ENCODE results near the gene AKAP5. TPM values are rescaled to one million over a fixed set of nuclear protein-coding genes. Genes with fewer than 3 reads are reported as not detected.

The AKAP5 gene
- polyA plus RNA-seq, 3 donors = not detected

DNA sequence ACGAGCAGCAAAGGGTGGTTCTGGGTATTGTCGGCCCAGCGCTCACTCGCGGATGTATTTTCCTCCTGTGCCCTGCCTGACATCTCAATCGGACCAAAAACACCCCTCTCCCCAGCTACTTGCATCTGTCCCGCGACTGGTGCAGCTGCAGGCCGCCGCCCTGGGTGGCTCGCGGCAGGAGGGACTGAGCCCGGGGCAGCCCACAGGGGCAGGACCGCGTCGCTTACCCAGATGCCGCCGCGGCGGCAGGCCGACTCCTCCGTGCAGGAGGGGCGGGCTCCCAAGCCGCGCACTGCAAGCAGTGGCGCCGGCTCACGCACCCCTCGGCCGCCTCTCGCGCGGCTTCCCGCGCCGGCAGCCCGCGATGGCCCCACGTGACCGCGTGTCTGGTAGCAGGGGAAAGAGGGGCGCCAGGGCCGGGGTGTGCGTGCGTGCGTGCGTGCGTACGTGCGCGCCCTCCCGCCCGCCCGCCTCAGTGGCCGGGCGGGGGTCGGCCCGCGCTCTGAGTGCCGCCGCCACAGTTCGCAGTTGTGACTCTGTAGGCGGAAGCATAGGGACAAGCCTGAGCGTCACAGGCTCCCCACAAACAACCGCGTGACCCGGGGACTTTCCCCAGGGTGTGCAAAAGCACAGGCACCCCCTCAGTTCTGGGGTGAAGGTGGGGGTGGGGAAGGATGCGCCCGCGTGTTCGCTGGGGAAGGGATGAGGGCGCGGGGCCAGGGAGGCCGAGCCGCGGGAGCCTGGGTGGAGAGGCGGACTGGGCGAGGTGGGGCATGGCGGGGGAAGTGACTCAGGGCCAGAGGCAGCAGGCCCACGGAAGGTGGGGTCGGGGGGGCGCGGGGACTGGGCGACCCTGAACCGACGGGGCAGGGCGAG, 38.4 kb downstream of the AKAP5 start, which contains the start of gene ZBTB25:
TSS of gene ZBTB25 (minus strand) at position 405 of the 876 bp plus-strand sequence. CDS start 13,305 bp downstream, outside the sequence.
- DNase-seq = peak; percentile 90 to 98 (median 95)
- TF ChIP-seq, protein P1, sequence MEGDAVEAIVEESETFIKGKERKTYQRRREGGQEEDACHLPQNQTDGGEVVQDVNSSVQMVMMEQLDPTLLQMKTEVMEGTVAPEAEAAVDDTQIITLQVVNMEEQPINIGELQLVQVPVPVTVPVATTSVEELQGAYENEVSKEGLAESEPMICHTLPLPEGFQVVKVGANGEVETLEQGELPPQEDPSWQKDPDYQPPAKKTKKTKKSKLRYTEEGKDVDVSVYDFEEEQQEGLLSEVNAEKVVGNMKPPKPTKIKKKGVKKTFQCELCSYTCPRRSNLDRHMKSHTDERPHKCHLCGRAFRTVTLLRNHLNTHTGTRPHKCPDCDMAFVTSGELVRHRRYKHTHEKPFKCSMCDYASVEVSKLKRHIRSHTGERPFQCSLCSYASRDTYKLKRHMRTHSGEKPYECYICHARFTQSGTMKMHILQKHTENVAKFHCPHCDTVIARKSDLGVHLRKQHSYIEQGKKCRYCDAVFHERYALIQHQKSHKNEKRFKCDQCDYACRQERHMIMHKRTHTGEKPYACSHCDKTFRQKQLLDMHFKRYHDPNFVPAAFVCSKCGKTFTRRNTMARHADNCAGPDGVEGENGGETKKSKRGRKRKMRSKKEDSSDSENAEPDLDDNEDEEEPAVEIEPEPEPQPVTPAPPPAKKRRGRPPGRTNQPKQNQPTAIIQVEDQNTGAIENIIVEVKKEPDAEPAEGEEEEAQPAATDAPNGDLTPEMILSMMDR (IDR thresholded peaks at IDR 0.05) = no peak
- Mint-ChIP-seq H3K36me3 (peaks cover 0 to 11% of the 10 kb centered on the region in 2 donors), H3K9me3 (no peaks in the 10 kb centered on the region), H3K4me1 (peaks cover 58% of the 10 kb centered on the region), H3K4me3 (peak within 1 kb of the TSS; percentile 96), H3K27me3 (ENCODE audit: low read depth in 3 of 3) (no peaks in the 10 kb centered on the region), H3K27ac (peak within 1 kb of the TSS; percentile 97 to 99 (median 99))
- intact Hi-C loops (cut with micrococcal nuclease) = loop anchor here in 1 of 2 donors (10.0 kb wide), 1 partner anchor 151 kb away; no protein-coding TSS in a partner anchor
- Histone ChIP-seq H3K36me3 (replicated peaks in 1 of 2; ENCODE audit: control insufficient read depth in 1 of 2, insufficient read depth in 2 of 2, low read length in 2 of 2) (no peaks in the 10 kb centered on the region), H3K4me3 (replicated peaks in 1 of 3; ENCODE audit: low read depth in 2 of 3, low read length in 3 of 3) (peak within 1 kb of the TSS; percentile 49 to 91 (median 87)), H3K9ac (ENCODE audit: insufficient read depth, low read length, poor library complexity, severe bottlenecking) (peak within 1 kb of the TSS; percentile 99), H3K27ac (ENCODE audit: low read depth in 1 of 2, low read length in 2 of 2) (peak within 1 kb of the TSS; percentile 99), H2AFZ (ENCODE audit: insufficient read depth, low read depth, low read length, poor library complexity, severe bottlenecking) (peak within 1 kb of the TSS; percentile 95), H4K20me1 (ENCODE audit: insufficient read depth, low read length) (peaks cover 37% of the 10 kb centered on the region), H3K4me1 (ENCODE audit: control insufficient read depth in 1 of 2, insufficient read depth in 2 of 2, low read length in 2 of 2) (peaks cover 49 to 67% of the 10 kb centered on the region in 2 donors), H3K9me3 (replicated peaks in 1 of 2; ENCODE audit: control insufficient read depth in 1 of 2, insufficient read depth in 1 of 2, low read length in 2 of 2) (no peaks in the 10 kb centered on the region), H3K27me3 (ENCODE audit: control insufficient read depth in 2 of 2, insufficient read depth in 2 of 2, low read length in 2 of 2) (no peaks in the 10 kb centered on the region), H3K79me2 (ENCODE audit: insufficient read depth, low read length) (peaks cover 68% of the 10 kb centered on the region), H3K4me2 (replicated peaks; ENCODE audit: extremely low read depth, low read length, poor library complexity, severe bottlenecking) (peak within 1 kb of the TSS; percentile 91)
- WGBS (ENCODE audit: insufficient coverage) = under 1% methylated on average over 84 of the region's 87 CpGs

DNA sequence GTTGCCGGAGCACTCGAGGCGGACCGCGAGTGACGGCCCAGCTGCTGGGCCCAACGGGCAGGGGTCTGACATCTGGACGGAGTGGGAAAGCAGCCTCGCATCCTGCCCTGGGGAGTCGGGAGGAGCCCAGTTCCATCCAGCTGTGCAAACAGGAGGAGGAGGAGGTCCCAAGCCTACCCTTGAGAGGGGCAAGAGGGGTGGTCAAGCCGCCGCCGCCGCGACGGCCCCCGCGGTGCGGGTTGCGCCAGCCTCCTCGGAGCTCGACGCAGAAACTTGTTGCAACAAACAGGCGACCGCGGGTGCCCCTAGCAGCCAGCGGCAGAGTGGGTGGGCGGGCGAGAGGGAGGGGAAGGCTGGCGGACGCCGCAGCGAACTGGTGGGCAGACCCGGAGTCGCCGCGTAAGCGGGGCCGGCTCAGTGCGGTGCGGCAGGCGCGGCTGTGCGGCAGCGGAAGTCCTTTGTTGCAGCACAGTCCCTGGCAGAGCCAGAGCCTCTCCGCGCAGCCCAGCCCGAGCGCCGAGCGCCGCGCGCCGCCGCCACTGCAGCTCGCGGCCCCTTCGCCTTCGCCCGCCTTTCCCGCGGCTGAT, 39.1 kb downstream of the AKAP5 start, which contains the start of gene ZBTB1:
TSS of gene ZBTB1 (plus strand) at position 461 of the 587 bp plus-strand sequence. CDS start 16,735 bp downstream, outside the sequence.
- H3K36me3 ChIP-seq (replicated peaks in 1 of 2; ENCODE audit: control insufficient read depth in 1 of 2, insufficient read depth in 2 of 2, low read length in 2 of 2) = no peaks in the 10 kb centered on the region
- H3K4me3 ChIP-seq (replicated peaks in 1 of 3; ENCODE audit: low read depth in 2 of 3, low read length in 3 of 3) = peak within 1 kb of the TSS; percentile 49 to 87 (median 66)
- H3K4me2 ChIP-seq (replicated peaks; ENCODE audit: extremely low read depth, low read length, poor library complexity, severe bottlenecking) = peak within 1 kb of the TSS; percentile 91
- peak within 1 kb of the TSS; percentile 49 for H2AFZ ChIP-seq (ENCODE audit: insufficient read depth, low read depth, low read length, poor library complexity, severe bottlenecking)
- Mint-ChIP-seq H3K27me3 (ENCODE audit: low read depth in 3 of 3) (peaks cover 0 to 2% (median 2%) of the 10 kb centered on the region in 3 donors), H3K9me3 (no peaks in the 10 kb centered on the region), H3K4me3 (peak within 1 kb of the TSS; percentile 96 to 98), H3K36me3 (peaks cover 0 to 5% of the 10 kb centered on the region in 2 donors), H3K4me1 (peaks cover 65% of the 10 kb centered on the region), H3K27ac (peak within 1 kb of the TSS; percentile 97 to 99 (median 99))
- H3K27ac ChIP-seq (ENCODE audit: low read depth in 1 of 2, low read length in 2 of 2) = peak within 1 kb of the TSS; percentile 99
- intact Hi-C loops (cut with micrococcal nuclease) = loop anchor here in 1 of 2 donors (10.0 kb wide), 1 partner anchor 150 kb away; no protein-coding TSS in a partner anchor
- TF ChIP-seq, protein P1 (IDR thresholded peaks at IDR 0.05) = no peak
- WGBS (ENCODE audit: insufficient coverage) = under 1% methylated on average over 63 of the region's 63 CpGs
- peak; percentile 80 to 88 (median 86) for DNase-seq
- peaks cover 75% of the 10 kb centered on the region for H3K79me2 ChIP-seq (ENCODE audit: insufficient read depth, low read length)
- H3K9ac ChIP-seq (ENCODE audit: insufficient read depth, low read length, poor library complexity, severe bottlenecking) = peak within 1 kb of the TSS; percentile 99
- no peaks in the 10 kb centered on the region for H3K9me3 ChIP-seq (replicated peaks in 1 of 2; ENCODE audit: control insufficient read depth in 1 of 2, insufficient read depth in 1 of 2, low read length in 2 of 2)
- peaks cover 55 to 73% of the 10 kb centered on the region in 2 donors for H3K4me1 ChIP-seq (ENCODE audit: control insufficient read depth in 1 of 2, insufficient read depth in 2 of 2, low read length in 2 of 2)
- H4K20me1 ChIP-seq (ENCODE audit: insufficient read depth, low read length) = peaks cover 44% of the 10 kb centered on the region
- no peaks in the 10 kb centered on the region for H3K27me3 ChIP-seq (ENCODE audit: control insufficient read depth in 2 of 2, insufficient read depth in 2 of 2, low read length in 2 of 2)
